ENCODE measurements around the gene CDK5R2. TPM values are rescaled to one million over a fixed set of nuclear protein-coding genes. Genes with fewer than 3 reads are reported as not detected.
A peak's percentile ranks its signal among the peaks of the same experiment; 100 is the strongest.

The CDK5R2 gene
- total RNA-seq, 1 donor from 2014 or later = not detected

GRCh38 chr2:218975060-218975777 lies 15.8 kb downstream of the CDK5R2 start:
- Histone ChIP-seq H3K4me3 (no peak overlapping the region), H3K9me3 (replicated peaks) (peaks cover 2% of the 10 kb centered on the region), H3K27ac (replicated peaks) (no peak overlapping the region), H3K4me1 (peaks cover 13% of the 10 kb centered on the region), H3K36me3 (no peaks in the 10 kb centered on the region), H3K27me3 (ENCODE audit: low read depth) (peaks cover 87% of the 10 kb centered on the region)
- intact Hi-C loops (cut with micrococcal nuclease) = no loop called here
- TF ChIP-seq CTCF (IDR thresholded peaks at IDR 0.05; ENCODE audit: borderline replicate concordance) = no peak
- DNase-seq = no peak

GRCh38 chr2:218979846-218980734 lies 20.6 kb downstream of the CDK5R2 start:
- Histone ChIP-seq H3K36me3 (no peaks in the 10 kb centered on the region), H3K4me1 (peaks cover 51% of the 10 kb centered on the region), H3K27ac (replicated peaks) (no peak overlapping the region), H3K27me3 (ENCODE audit: low read depth) (peaks cover 100% of the 10 kb centered on the region), H3K9me3 (replicated peaks) (no peaks in the 10 kb centered on the region), H3K4me3 (peak overlapping the region; percentile 17)
- peak; percentile 90 for TF ChIP-seq CTCF (IDR thresholded peaks at IDR 0.05; ENCODE audit: borderline replicate concordance)
- intact Hi-C loops (cut with micrococcal nuclease) = no loop called here
- peak; percentile 81 for DNase-seq

DNA sequence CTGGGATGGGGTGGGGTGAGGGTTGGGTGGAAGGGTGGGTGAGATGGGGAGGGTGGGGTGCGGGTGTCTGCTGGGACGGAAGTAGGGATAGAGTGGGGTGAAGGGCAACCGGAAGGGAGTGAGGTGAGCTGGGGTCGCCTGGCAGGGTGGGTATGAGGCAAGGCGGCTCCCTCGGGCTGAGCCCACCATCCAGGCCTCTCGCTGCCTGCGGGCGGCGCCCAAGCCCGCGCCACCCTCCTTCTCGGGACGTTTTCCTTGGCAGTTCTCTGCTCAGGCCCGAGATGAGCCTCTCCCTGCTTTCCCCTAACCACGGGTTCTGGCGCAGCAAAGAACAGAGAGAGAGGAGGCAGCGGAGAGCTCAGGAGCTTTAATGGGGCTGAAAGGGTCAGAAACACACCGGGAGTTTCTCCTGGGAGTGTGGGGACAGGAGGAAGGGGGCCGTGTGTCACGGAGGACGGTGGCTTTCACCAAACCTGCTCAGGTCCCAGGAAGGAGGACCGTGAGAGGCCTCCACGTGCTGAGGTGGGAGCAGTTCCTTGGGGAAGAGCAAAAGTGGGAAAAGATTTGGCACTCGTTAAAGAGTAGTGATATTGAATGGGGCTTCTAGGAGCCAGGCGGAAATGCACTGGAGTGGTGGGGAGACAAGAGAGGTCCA lies 21.4 kb downstream of the CDK5R2 start:
- Histone ChIP-seq H3K9me3 (replicated peaks) (no peaks in the 10 kb centered on the region), H3K4me1 (peaks cover 58% of the 10 kb centered on the region), H3K4me3 (peak overlapping the region; percentile 56), H3K27me3 (ENCODE audit: low read depth) (peaks cover 100% of the 10 kb centered on the region), H3K36me3 (no peaks in the 10 kb centered on the region), H3K27ac (replicated peaks) (no peak overlapping the region)
- no peak for TF ChIP-seq CTCF (IDR thresholded peaks at IDR 0.05; ENCODE audit: borderline replicate concordance)
- intact Hi-C loops (cut with micrococcal nuclease) = no loop called here
- DNase-seq = no peak

DNA sequence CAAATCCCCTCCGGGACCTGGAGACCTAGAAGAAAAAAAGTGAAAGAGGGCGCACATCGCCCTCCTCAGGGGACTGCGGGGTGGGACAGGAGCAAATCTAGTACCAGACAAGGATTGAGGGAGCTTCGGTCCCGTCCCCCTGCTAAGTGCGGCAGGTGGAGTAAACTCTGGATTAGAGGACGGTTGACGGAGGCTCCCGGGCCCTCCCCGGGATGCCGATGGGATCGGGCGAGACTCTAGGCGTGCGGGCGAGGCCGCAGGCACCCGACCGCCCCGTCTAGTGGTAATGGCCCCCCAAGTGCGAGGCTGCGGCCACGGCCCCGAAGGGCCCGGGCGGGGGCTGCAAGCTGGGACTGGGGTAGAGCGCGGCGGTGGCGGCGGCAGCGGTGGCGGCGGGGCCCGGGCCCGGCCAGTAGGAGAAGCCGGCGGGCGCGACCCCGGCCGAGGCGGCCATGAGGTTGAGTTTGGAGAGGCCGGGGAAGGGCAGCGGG lies 22.0 kb downstream of the CDK5R2 start:
- Histone ChIP-seq H3K36me3 (no peaks in the 10 kb centered on the region), H3K4me1 (peaks cover 59% of the 10 kb centered on the region), H3K9me3 (replicated peaks) (no peaks in the 10 kb centered on the region), H3K4me3 (peak overlapping the region; percentile 56), H3K27ac (replicated peaks) (no peak overlapping the region), H3K27me3 (ENCODE audit: low read depth) (peaks cover 100% of the 10 kb centered on the region)
- no peak for TF ChIP-seq CTCF (IDR thresholded peaks at IDR 0.05; ENCODE audit: borderline replicate concordance)
- intact Hi-C loops (cut with micrococcal nuclease) = no loop called here
- DNase-seq = no peak

DNA sequence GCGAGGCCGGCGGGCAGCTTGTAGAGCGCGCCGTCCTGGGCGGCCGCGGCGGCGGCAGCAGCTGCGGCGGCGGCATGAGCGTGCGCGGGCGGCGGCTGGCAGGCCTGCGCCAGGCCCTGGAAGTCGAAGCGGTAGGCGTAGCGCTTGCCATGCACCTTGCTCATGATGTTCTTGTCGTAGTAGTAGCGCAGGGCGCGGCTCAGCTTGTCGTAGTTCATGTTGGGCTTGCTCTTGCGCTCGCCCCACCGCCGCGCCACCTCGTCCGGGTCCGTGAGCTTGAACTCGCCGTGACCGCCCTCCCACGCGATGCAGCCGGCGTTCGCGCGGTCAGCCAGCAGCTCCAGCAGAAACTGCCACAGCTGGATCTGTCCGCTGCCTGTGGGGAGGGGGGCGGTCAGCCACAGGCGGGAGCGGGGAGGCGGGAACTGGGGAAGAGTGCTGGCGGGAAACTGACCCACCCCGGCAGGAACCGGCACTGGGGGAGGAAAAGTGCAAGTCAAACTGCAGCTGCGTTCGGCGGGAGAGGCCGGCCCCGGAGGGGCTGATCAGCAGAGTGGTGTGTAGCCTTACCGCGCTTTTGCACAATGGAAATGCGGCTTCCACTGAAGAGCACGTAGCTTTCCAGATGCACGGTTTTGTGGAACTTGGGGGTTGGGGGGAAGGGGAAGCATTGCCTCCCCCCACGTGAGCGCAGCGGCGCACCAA lies 22.6 kb downstream of the CDK5R2 start:
- H3K27me3 ChIP-seq (ENCODE audit: low read depth) = peaks cover 100% of the 10 kb centered on the region
- no peak for TF ChIP-seq CTCF (IDR thresholded peaks at IDR 0.05; ENCODE audit: borderline replicate concordance)
- peaks cover 59% of the 10 kb centered on the region for H3K4me1 ChIP-seq
- intact Hi-C loops (cut with micrococcal nuclease) = no loop called here
- peak overlapping the region; percentile 56 for H3K4me3 ChIP-seq
- H3K36me3 ChIP-seq = no peaks in the 10 kb centered on the region
- no peak for DNase-seq
- H3K9me3 ChIP-seq (replicated peaks) = no peaks in the 10 kb centered on the region
- no peak overlapping the region for H3K27ac ChIP-seq (replicated peaks)
